UCSD-AML1 (cell line): Measurements from ENCODE around the gene WBP11.
"Not testable (repeated sequence)": the region's sequence is repeated elsewhere in the genome, so short reads cannot be mapped to it uniquely, and the experiment has no call there.

Experiments used
- DNase-seq: peaks from one replicate; lab custom pipeline; 2025; ENCODE audit not compliant: unreplicated experiment; lab: John Stamatoyannopoulos, UW

WBP11 gene

DNA sequence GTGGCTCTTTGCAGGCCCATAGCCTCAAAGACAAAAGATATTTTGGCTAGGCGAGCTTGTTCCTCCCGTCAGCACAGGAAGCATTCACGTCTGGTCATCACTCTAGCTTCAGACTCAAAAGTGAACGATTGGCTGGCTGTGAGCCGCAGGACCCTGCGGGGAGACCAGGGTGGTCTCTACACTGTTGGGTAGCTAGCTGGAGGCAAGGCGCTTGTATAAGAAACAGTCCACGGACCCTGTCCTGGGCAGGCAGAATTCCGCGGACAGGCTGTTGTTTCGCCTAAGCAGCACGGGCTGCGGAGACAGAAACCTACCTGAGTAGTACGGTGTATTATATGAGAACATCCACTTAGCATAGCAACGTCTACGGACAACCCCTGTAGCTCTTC is 29.6 kb downstream of the WBP11 start:
- no peak for DNase-seq

DNA sequence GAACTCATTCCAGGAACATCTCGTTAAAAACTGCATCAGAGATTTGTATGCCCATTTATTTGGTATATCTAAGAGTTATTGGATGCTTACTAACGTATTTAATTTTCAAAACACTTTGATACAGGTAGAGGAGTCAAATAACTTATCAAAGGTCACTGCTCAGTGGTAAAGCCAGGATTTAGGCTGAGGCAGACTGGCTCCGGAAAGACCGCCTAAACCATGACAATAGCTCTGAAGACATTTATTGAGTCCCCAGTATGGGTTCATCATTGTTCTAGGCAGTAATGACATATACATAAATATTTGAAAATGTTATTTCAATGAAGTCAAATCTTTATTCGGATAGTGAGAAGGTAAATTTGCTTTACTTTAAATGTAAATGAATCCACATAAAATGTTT is 30.3 kb downstream of the WBP11 start:
- no peak for DNase-seq

DNA sequence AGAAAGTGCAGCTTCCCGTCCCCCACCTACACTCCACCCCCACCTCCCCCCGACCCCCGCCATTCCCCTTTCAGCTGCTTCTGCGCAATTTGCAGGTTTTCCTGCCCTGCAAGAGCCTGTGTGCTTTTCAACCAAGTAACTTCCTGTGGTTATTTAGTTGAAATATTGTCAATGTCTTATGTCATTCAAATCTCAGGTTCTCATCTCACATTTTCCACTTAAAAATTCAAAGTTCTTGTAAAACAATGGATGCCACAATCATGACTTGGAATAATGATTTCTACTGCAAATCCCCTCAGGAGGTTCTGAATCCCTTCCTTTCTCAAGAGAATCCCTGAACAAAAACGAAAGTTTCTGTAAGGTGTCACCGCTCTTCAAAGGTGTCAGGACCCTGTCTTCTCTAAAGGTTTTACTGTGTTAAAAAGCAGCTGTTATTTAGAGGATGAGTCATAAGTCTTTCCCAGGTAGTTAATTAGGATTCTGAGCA is 31.6 kb downstream of the WBP11 start:
- DNase-seq = no peak

DNA sequence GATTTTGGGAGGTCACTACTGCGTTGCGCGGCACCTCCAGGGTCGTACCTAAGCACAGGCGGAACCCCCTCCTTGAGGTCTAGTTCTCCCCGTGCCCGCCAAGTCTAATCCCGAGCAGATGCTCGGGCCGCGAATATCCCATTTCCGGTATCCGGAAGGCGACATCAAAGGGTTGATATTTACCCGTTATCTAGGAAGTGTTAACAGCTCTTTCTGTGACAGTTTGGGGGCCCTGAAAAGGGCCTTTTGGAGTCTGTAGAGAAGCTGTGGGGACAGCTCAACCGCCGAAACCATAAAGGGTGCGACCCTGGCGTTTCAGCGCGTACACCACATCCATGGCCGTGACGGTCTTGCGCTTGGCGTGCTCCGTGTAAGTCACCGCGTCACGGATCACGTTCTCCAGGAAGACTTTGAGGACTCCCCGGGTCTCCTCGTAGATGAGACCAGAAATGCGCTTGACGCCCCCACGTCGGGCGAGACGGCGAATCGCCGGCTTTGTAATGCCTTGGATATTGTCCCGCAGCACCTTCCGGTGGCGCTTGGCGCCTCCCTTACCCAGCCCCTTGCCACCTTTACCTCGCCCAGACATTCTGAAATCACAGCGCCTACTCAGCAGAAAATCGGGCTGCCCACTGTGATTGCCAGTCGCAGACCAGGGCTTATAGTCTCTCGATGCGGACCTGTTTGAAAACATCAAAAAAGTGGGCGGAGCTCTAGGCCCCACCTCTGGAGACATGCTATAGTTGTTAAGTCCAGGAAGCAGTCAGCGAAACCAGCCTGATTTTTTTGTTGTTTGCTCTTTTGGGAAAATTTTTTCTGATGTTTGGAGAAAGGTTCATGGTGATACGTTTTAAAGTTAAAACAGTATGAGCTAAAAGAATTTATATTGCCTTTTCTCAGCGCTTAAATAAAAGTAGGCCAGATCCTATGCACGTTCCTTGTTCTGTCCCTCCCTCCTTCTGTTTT is 32.5 kb downstream of the WBP11 start:
- DNase-seq = peak; percentile 75

DNA sequence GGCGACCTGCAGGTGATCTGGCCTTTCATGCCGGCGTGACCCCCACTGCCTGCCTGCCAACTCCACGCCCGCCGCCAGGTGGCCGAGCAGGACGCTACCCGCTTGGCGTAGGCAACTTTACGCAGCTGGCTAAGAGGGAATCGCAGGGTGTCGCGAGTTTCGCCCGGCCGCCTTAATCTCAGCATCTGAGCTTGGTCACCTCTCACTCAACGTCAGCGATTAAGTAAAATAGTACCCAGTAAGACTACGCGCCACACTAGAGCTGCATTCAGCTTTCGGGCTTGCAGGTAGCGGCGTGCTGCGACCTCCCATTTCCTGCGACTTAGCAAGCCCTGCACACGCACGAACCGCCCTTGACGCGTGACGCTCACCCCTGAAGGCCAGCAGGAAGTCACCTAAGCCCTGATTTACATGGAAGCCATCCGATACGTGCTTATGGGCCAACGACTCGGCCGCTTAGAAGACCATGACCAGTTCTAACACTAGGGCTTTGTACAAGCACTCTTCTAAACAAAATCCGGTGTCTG is 33.2 kb downstream of the WBP11 start:
- peak; percentile 71 for DNase-seq

DNA sequence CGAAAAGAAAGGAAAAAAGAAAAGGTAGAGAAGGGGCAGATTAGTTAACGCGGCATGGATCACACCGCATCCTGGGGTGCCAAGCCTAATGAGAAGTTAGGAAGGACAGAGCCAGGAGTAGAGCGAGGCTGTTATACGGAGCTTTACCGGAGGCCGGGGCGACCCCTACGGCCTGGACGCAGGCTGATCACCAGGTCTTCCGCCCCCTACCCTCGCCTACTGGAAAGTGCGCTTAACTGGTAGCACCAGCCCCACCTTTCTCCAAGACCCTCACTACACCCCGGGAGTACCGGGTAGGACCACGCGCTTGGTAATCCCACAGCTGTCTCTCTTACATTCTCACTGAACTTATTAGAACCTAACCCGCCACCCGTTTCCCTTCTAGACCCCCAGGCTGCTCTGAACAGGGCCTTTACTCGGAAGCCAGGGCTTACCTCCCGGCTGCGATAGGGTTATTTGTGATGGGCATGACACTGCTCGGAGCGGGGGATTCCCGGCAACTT is 33.8 kb downstream of the WBP11 start:
- no peak for DNase-seq

DNA sequence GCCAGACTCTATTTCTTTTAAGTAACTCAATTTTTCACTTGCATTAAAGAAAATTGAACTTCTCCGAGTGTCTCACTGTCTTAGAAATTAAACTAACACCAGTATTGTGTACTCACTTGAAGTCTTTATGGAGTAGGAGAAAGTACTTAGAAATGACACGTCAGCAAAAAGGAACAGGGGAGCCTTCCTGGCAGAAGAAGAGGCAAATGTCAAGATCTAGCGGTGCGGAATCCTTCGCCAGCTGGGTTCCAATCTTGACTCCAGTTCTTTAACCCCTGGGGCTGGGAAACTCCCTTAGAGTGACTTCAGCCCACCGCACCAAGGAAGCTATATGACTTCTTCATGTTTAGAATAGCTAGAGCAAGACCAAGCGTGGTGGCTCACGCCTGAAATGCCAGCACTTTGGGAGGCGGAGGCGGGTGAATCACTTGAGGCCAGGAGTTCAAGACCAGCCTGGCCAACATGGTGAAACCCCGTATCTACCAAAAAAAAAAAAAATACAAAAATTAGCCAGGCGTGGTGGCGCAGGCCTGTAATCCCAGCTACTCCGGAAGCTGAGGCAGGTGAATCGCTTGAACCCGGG is 34.4 kb downstream of the WBP11 start:
- DNase-seq = no peak

DNA sequence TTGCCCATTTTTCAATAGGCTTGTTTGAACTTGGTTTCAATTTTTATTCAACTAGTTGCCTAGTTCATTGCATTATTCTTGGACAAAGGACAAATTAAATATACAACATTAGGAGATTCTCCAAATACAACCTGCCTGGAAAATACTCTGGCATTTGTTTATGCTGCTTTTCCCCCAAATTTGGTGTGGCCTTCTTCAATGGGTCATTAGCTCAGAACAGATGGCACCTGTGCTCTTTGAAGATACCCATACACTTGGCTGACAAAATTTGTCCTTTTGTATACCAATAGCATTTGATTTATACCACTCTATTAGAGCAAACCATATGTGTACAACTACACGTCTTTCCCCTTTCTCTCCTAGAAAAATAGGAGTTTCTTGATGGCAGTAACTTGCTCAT is 35.7 kb downstream of the WBP11 start:
- DNase-seq = no peak

DNA sequence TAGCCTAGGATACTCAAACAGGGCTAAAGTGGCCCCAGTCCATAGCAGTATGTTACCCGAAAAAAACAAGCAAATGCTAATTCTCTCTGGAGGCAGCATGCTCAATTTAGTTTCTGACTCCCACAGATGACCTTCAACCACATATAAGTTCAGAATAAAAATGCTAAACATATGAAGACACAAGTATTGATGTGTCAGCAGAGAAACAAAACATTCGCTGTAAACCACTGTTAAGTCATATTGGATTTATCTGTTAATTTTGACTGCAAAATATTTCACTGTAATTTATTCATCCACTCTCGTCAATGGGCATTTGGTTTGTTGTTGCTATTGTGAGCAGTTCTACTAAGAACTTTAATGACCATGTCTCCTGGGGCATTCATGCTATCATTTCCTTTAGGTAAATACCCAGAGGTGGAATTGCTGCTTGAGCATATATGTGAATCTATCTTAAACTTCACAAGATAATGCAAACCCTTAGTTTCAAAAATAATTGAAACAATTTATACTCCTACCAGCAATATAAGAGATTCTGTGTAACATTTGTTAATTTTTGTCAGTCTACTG is 36.5 kb downstream of the WBP11 start:
- DNase-seq = no peak

DNA sequence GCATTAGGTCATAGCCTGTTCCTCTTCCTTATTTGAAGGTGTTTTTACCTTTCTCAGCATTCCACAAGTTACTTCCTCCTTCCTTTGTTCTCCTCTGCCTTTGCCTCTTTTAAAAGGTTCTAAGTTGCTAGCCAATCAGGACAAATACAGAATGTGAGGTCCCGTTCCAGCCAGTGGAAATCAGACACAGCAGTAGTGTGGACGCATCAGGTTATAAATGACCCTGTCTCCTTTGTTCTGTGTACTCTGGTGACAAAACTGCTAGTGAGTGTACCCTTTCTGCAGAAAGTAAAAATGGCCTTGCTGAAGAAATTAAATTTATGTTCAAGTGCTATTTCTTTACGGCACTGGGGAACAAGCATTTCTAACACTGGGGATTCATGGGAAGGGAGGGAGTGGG is 37.3 kb downstream of the WBP11 start:
- DNase-seq = not testable (repeated sequence)

DNA sequence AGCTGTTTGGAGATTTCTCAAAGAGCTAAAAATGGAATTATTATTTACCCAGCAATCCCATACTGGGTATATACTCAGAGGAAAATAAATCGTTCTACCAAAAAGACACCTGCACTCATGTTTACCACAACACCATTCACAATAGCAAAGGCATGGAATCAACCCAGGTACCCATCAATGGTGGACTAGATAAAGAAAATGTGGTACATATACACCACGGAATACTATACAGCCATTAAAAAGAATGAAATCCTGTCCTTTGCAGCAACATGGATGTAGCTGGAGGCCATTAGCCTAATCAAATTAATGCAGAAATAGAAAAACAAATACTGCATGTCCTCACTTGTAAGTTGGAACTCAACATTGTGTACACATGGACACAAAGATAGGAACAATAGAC is 37.9 kb downstream of the WBP11 start:
- no peak for DNase-seq

DNA sequence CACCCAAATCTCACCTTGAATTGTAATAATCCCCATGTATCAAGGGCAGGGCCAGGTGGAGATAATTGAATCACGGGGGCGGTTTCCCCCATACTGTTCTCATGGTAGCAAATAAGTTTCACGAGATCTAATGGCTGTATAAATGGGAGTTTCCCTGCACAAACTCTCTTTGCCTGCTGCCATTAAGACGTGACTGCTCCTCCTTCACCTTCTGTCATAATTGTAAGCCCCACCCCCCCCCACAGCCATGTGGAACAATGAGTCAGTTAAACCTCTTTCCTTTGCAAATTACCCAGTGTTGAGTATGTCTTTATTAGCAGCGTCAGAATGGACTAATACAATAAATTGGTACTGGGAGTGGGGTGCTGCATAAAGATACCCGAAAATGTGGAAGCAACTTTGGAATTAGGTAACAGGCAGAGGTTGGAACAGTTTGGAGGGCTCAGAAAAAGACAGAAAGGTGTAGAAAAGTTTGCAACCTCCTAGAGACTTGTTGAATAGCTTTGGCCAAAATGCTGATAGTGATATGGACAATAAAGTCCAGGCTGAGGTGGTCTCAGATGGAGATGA is 43.5 kb downstream of the WBP11 start:
- not testable (repeated sequence) for DNase-seq

DNA sequence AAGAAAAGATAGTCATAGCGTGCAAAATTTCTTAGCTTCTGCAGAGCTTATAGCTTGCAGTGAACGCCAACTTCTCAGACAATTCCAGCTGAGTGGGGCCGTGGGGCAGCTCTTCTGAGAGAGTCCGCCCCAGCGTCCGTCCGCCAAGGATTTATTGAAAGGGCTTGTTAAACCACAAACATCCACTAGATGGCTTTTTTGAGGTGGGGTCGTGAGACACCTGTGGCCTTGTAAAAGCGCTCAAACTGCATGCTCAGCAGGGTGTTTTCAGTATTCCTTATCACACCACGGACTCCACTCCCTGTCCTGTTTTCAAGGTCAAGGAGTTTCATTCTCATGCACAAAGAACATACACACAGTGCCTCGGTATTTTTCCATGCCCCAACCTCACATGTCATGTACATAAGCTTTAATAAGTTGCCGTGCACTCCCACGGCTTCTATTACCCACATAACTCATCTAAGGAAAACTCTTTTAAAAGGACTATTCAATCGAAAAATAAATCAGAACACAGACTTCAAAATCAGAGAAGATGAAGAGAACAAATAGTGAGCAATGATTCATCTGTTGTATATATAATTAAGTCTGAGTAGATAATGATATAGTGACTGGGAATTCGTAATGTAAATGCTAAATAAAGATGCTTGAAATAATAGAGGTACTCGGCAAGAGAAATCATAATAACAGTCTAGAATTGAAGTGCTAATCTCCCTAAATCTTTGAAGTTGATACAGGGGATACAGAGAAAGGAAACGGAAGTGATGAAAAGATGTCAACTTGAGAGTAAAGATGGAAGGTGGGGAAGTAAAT is 46.7 kb downstream of the WBP11 start:
- no peak for DNase-seq

DNA sequence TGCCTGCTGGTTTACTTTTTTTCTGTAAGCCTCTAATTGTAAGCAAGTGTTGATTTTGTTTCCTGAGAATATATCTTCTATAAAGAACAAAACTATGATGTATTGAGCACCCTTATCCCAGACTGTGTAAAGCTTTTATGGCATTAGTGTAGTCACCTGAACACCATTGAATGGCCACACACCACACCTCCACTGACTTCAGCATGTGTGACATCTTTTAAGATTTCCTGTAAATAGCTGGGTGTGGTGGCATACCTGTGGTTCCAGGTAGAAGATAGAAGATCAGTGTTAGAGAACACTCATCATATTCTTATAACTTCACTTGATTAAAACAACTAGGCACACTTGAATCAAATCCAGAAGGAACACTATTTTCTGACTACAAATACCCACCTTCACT is 51.3 kb downstream of the WBP11 start:
- DNase-seq = no peak

DNA sequence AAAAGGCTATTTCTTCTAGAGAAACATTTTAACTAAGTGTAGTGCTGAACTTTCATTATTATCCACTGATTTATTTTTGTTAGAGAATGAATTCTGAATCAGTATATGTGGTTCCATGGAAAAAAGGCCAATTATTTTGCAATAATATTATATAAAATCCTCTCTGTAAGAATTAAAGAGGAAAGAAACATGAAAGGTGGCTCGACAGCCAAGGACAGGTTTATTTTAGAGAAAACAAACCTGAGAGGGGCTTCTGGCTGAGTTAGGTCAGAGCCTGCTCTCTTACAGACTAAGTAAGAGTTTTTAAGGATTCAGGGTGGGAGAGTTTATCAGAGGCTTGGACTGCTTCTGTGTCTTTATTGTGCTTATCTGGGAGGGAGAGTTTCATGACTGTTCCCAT is 60.2 kb downstream of the WBP11 start:
- no peak for DNase-seq

DNA sequence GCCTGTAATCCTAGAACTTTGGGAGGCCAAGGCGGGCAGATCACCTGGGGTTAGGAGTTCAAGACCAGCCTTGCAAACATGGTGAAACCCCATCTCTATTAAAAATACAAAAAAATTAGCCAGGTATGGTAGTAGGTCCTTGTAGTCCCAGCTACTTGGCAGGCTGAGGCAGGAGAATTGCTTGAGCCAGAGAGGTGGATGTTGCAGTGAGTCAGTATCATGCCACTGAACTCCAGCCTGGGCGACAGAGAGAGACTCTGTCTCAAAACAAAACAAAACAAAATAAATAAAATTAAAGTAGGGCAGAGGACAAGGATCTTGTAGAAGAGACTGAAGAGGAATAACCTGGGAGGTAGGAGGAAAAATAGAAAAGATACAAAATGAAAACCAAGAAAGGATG is 61.3 kb downstream of the WBP11 start:
- no peak for DNase-seq

DNA sequence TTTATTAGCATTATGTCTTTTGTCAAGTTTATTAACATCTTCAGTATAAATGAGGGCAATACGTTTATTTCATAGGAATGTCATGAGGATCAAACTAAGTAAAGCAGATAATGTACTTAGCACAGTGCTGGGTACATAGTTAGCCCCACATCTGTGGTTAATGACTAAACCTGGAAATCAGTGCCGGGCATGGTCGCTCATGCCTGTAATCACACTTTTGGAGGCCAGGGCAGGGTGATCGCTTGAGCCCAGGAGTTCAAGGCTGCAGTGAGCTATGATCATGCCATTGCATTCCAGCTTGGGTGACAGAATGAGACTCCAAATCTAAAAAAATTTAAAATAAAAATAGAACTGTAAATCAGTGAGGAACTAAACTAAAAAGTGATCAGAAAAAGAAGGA is 62.1 kb downstream of the WBP11 start:
- no peak for DNase-seq

DNA sequence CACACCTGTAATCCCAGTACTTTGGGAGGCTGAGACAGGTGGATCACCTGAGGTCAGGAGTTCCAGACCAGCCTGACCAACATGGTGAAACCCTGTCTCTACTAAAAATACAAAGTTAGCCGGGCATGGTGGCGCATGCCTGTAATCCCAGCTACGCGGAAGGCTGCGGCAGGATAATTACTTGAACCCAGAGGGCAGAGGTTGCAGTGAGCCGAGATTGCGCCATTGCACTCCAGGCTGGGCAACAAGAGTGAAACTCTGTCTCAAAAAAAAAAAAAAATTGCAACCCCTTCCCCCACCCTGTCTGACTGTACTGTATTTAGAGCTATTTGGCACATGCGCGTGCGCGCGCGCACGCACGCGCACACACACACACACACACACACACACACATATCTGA is 66.8 kb downstream of the WBP11 start:
- DNase-seq = not testable (repeated sequence)
